Brain pericyte (primary cell): Measurements from ENCODE around the gene BRD3.

ENCODE experiments used
- DNase-seq: peaks from one replicate; pipeline ENCODE4 v3.0.0-alpha.2; 2012; ENCODE audit warnings: low read depth, low spot score

The BRD3 gene

GRCh38 chr9:134039386-134040175 lies 28.2 kb downstream of the BRD3 start:
- DNase-seq, result no peak

- no peak for DNase-seq
Observed at GRCh38 chr9:134037641-134038040, 30.2 kb downstream of the BRD3 start.

GRCh38 chr9:134036130-134036529 lies 31.7 kb downstream of the BRD3 start:
- DNase-seq, result no peak

- no peak for DNase-seq
Observed at GRCh38 chr9:134035041-134036039, 32.5 kb downstream of the BRD3 start.

DNA sequence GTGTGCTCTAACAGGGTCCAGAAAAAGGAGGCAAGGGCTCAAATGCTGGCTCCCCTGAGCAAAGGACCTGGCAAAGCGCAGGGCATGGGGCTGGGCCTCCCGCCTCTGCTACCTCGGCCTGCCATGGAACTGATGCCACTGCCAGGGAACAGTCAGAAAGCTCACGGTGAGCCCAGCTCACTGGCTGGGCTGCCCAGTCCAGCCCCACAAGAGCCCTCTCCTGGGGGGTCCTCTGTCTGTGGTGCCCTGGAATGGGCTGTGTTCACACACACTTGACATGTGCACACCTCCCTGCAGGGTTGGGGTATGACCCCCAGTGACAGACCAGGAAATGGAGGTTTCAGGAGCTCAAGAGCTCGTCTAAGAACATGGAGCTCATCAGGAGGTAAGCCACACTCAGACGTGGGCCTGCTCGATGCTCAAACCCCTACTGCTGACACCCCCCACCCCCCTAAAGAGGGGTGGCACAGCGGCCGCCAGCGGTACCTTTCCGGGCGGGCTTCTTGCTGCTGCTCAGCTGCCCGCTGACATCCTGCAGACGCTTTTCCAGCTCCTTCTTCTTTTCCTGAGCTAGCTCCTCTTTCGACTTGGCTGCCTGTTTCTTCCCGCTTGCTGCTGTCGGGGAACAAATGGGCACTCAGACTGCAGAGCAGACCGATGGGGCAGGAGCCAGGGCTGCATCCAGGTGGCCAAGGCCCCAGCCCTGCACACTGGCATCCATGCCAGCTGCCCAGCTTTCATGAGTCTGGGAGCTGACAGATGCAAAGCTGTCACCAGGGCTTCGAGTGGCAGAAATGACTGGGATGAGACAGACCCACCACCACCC lies 33.4 kb downstream of the BRD3 start:
- DNase-seq, result no peak

DNA sequence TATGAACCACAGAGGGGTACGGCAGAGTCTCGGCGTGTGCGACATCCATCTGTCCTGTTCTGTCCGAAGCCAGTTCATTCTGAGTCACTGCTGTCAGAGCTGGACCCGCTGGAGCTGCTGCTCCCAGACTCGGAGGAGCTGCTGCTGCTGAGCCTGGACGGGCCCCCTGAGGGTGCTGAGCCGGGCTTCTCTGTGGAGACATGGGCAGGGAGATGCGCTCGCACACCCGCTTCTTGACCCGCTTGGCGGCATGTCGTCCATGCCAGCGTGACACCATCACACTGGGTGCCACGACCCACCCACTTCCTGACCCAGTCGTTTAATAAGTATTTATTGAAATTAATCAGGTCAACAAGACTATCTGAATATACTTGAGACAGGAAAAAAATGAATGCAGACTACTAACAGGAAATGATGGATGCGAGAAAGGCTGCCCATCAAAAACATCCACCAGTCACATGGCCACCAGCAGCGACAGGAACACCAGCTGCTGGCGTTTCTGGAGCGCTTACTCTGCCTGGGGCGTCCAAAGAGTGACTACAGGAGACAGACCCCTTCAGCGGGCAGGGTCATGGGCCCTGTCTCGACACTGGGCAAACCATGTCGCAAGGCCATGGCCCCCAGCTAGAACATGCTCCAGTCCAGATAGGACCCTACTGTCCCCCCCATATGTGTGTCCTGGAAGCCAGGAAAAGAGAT lies 34.2 kb downstream of the BRD3 start:
- no peak for DNase-seq

- DNase-seq, result no peak
Observed at GRCh38 chr9:134032456-134033222, 35.2 kb downstream of the BRD3 start.

DNA sequence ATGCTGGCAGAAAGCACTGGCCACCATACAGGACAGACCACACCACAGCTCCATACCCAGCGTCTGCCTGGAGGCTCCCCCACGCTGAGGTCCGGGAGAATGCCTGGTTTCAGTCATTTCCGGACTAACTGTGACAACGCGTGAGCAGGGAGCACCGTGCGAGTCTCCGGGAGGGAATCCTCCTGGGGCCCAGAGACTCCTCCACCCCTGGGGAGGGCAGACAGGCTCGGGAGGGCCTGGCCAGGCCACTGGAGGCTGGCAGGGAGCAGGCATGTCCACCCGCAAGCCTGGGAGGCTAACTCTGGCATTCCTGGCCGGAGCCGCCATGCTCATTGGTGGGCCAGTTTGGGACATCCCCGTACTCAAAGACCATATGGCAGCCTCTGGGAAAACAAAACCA lies 36.0 kb downstream of the BRD3 start:
- no peak for DNase-seq

DNA sequence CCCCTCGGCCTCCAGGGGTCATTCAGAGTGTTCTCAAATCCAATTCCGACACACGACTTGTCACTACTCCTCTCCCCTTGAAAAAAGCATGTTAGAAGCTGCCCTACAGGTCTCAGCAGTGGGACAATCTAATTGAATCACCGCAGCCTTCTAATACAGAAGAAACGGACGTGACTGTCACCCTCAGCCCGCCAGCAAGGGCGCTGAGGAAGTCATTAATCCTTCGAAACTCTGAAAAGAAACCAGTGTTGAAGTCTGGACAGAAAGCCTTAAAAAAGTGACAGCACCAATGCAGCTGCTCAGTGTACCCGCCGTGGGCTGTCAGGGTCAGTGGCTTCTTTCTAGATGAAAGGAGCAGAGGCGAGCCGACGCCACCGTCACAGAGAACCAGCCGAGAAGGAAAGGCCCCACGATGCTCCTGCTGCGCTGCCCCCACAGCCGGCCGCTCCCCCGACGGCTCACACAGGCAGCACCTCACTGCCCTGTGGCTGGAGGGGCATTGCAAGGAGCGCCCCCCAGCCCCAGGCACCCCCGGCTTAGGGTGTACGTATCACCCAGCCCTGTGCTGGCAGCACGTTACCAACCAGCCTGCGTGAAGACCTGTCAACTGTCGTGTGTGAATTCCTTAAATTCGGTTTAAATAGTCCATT lies 36.9 kb downstream of the BRD3 start:
- no peak for DNase-seq

DNA sequence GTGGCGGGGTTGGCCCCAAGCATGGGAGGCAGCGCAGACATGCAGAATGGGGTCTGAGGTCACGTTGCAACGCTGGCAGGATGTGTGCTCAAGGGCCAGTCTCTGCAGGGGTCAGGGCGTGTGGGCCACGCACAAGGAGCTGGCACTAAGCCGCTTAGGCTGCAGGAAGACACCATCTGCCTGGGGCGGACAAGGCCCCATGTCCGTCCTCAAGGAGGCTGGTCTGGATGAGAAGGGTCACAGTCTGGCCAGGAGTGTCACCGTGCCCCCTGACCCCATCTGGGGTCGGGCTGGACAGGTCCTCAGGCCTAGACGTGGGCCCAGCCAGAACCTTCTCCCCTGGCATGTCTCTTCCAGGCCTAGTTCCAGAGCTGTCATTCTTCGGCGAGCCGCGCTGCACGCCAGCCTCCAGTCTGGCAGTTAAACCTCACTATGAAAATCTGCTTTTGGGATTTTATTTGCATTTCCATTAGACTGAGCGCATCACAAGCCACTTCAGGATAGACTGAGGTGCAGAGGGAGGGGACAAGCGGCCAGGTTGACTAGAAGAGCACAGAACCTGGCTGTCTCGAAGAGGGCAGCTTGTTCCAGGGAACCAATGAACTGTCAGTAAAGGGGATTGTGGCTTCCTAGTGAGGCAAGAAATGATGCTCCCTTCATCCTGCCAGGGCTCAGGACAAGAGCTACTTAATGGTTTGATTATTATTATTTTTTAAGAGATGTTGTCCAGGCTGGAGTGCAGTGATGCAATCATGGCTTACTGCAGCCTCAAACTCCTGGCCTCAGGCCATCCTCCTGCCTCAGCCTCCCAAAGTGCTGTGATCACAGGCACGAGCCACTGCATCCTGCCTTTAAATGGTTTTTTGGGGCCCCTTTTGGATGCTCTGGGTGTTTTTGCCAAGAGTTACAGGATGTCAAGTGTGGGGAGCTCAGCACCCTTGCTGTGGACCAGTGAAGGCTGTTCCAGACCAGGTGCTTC lies 38.3 kb downstream of the BRD3 start:
- DNase-seq, result no peak

DNA sequence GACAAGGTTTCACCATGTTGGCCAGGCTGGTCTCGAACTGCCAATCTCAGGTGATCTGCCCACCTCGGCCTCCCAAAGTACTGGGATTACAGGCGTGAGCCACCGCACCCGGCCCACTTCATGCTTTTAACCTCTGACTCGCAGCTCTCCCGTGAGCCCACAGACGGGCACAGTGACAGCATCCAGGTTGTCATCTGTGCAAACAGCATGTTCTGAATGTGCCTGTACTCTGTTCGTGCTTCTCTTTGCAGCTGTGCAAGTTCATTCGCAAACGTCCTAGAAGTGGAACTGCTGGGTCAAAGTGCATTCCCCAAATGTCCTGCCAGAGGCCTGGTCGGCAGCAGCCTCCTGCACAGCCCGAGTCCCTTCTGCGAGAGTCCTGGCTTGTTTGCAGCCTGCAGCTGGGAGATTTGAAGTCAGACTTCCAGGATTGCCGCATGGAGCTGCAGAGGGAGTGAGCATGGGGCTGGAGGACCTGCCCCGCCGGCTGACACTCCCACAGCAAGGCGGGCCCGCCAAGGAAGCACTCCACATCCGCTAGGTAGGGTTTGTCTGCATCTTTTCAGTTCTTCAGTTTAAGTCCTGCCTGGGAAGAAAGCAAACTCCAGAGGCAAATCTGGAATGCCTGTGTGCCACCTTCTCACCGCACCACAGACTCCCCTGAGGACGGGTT lies 39.1 kb downstream of the BRD3 start:
- DNase-seq, result no peak

- no peak for DNase-seq
Observed at GRCh38 chr9:134028076-134028475, 39.8 kb downstream of the BRD3 start.

- DNase-seq, result no peak
Observed at GRCh38 chr9:134027561-134027960, 40.3 kb downstream of the BRD3 start.

DNA sequence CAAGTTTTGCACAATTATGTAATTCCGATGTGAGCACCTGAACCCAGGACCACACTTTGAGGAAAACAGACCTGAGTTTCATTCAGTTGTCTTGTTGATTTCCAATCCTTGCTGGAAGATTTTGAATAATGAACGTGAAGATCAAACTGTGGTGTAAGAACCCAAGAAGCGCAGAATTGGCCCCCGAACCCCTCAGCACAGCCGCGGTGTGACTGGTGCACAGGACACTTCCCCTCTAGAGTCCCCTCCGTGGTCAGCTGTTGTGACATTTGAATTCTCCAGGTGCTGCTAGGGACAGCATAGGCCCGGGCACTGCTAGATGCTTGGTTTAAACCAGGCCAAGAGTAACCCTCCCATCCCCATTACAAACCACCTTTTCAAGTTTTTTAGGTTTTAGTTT lies 40.8 kb downstream of the BRD3 start:
- no peak for DNase-seq

DNA sequence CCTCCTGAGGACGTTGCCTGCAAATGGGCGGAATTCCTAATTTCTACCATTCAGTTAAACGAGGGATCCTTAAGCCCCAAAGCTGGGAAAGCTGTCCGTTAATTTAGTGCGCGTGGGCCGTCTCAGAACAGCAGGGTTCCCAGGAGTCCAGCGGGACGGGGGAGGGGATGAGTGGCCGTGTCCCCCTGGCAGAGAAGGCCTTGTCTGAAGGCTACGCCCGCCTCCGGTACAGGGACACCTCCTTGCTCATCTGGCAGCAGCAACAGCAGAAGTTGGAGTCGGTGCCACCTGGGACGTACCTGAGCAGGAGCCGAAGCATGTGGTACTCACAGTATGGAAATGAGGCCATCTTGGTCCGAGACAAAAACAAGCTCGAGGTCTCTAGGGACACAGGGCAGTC lies 41.2 kb downstream of the BRD3 start:
- no peak for DNase-seq

DNA sequence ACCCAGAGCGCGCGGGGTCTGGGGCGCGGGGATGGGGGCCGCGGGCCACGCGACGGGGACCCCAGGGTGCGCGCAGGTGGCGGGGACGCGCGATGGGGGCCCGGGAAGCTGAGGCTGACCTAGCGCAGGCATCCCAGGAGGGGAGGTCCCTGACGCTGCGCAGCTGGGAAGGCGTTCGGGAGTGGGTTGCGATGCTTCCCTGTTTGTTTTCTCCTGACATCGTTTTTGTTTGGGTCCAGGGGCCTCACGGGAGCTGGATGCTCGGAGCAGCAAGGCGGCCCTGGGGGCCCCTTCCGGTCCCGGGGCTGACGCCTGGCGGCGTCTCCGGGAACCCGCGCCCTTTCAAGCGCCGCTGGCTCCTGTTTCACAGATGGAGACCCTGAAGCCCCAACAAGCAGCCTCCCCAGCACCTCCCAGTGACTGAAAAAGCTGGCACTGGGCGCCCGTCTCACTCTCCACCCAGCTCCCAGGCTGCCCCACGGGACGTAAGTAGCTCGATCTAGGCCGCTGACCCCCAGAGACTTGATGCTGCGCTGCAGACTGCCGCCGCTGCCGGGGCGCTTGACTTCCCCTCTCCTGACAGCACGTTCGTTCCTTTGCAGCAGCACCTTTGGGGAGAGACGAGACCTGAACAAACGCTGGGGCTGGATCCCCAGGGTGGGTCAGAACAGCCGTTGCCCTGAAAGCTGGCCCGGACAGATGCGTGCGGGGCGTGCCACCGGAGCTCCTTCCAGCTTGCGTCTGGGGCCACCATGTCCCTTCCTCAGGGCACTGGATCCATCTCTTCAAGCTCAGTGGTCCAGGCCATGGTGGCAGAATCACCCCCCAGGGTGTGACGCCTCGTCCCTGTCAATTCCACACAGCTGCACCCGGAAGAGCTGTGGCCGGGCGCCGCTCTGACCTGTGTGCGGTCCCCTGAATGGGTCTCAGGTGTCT lies 42.0 kb downstream of the BRD3 start:
- no peak for DNase-seq
